H9 (cell line): ENCODE measurements around the gene COQ10B. TPM values are rescaled to one million over a fixed set of nuclear protein-coding genes. Genes with fewer than 3 reads are reported as not detected.
A peak's percentile ranks its signal among the peaks of the same experiment; 100 is the strongest.

Experiments used
- DNase-seq: peaks from one replicate; pipeline ENCODE4 v3.0.0-alpha.2; 2017
- H2AFZ ChIP-seq: one replicate; pipeline ENCODE4 v1.6.1; 2013; ENCODE audit warnings: mild to moderate bottlenecking, low read length, control low read depth, moderate library complexity
- H2AK5ac ChIP-seq: 2 replicates; pipeline ENCODE4 v1.6.1; 2013; ENCODE audit warnings: low read length, control low read depth, mixed read lengths; ENCODE audit not compliant: insufficient read length
- H2BK120ac ChIP-seq: one replicate; pipeline ENCODE4 v1.6.1; 2013; ENCODE audit warnings: low read depth, mild to moderate bottlenecking, low read length, control low read depth, inconsistent platforms; ENCODE audit not compliant: poor library complexity, severe bottlenecking
- H2BK12ac ChIP-seq: 2 replicates; pipeline ENCODE4 v1.6.1; 2013; ENCODE audit warnings: low read length, control low read depth, mixed read lengths, low read depth; ENCODE audit not compliant: insufficient read length
- H2BK15ac ChIP-seq: 2 replicates; pipeline ENCODE4 v1.6.1; 2013; ENCODE audit warnings: low read depth, low read length, control low read depth
- H2BK20ac ChIP-seq: one replicate; pipeline ENCODE4 v1.6.1; 2013; ENCODE audit warnings: low read depth, mild to moderate bottlenecking, low read length, control low read depth, inconsistent platforms; ENCODE audit not compliant: poor library complexity, severe bottlenecking
- H2BK5ac ChIP-seq: 2 replicates; pipeline ENCODE4 v1.6.1; 2013; ENCODE audit warnings: low read length, control low read depth, mixed read lengths; ENCODE audit not compliant: insufficient read length
- H3K14ac ChIP-seq: 2 replicates; pipeline ENCODE4 v1.6.1; 2013; ENCODE audit warnings: low read length, control low read depth; ENCODE audit not compliant: insufficient read depth
- H3K18ac ChIP-seq: 2 replicates; pipeline ENCODE4 v1.6.1; 2013; ENCODE audit warnings: low read depth, mild to moderate bottlenecking, mixed read lengths, low read length, control low read depth; ENCODE audit not compliant: insufficient read length
- H3K23ac ChIP-seq: 2 replicates; pipeline ENCODE4 v1.6.1; 2013; ENCODE audit warnings: low read length, control low read depth, mixed read lengths, low read depth; ENCODE audit not compliant: insufficient read length
- H3K23me2 ChIP-seq: 2 replicates; pipeline ENCODE4 v1.6.1; 2013; ENCODE audit warnings: low read depth, mild to moderate bottlenecking, mixed read lengths, low read length, control low read depth; ENCODE audit not compliant: insufficient read length, poor library complexity, severe bottlenecking
- H3K27ac ChIP-seq: 2 replicates; pipeline ENCODE4 v1.5.1; 2013; ENCODE audit warnings: low read length, control low read depth, mixed read lengths, low read depth; ENCODE audit not compliant: insufficient read length
- H3K27me3 ChIP-seq: 2 replicates; pipeline ENCODE4 v1.6.1; 2013; ENCODE audit warnings: low read length, control low read depth, inconsistent platforms; ENCODE audit not compliant: insufficient read depth
- H3K4ac ChIP-seq: 2 replicates; pipeline ENCODE4 v1.6.1; 2013; ENCODE audit warnings: low read depth, mild to moderate bottlenecking, control low read depth, inconsistent platforms, low read length, moderate library complexity
- H3K4me1 ChIP-seq: 2 replicates; pipeline ENCODE4 v1.6.1; 2013; ENCODE audit warnings: low read length, control low read depth, inconsistent platforms; ENCODE audit not compliant: insufficient read depth
- H3K4me2 ChIP-seq: 2 replicates; pipeline ENCODE4 v1.6.1; 2013; ENCODE audit warnings: low read length, control low read depth, mixed read lengths; ENCODE audit not compliant: insufficient read length, insufficient read depth
- H3K56ac ChIP-seq: 2 replicates; pipeline ENCODE4 v1.6.1; 2013; ENCODE audit warnings: low read depth, mild to moderate bottlenecking, mixed read lengths, low read length, control low read depth; ENCODE audit not compliant: insufficient read length
- H3K79me1 ChIP-seq: 2 replicates; pipeline ENCODE4 v1.6.1; 2013; ENCODE audit warnings: low read depth, mild to moderate bottlenecking, moderate library complexity, low read length, control low read depth, inconsistent platforms; ENCODE audit not compliant: insufficient read depth, poor library complexity, severe bottlenecking
- H3K79me2 ChIP-seq: 2 replicates; pipeline ENCODE4 v1.6.1; 2013; ENCODE audit warnings: low read length, control low read depth, inconsistent platforms; ENCODE audit not compliant: insufficient read depth
- H3K9ac ChIP-seq: 2 replicates; pipeline ENCODE4 v1.6.1; 2013; ENCODE audit warnings: low read length, control low read depth, mixed read lengths; ENCODE audit not compliant: insufficient read length; ENCODE audit errors: extremely low read depth
- H3K9me3 ChIP-seq: one replicate; pipeline ENCODE4 v1.6.1; 2013; ENCODE audit warnings: low read depth, low read length, inconsistent platforms; ENCODE audit not compliant: control insufficient read depth
- H3T11ph ChIP-seq: one replicate; pipeline ENCODE4 v1.6.1; 2013; ENCODE audit warnings: mild to moderate bottlenecking, low read length, control low read depth, inconsistent platforms
- H4K20me1 ChIP-seq: one replicate; pipeline ENCODE4 v1.6.1; 2013; ENCODE audit not compliant: control insufficient read depth, insufficient read length, insufficient read depth
- H4K5ac ChIP-seq: 2 replicates; pipeline ENCODE4 v1.6.1; 2013; ENCODE audit warnings: low read depth, mild to moderate bottlenecking, mixed read lengths, low read length, control low read depth; ENCODE audit not compliant: insufficient read length
- H4K8ac ChIP-seq: replicated peaks from 2 replicates; pipeline ENCODE4 v1.6.1; 2013; ENCODE audit warnings: low read length, control low read depth, mixed read lengths, low read depth; ENCODE audit not compliant: insufficient read length
- H4K91ac ChIP-seq: 2 replicates; pipeline ENCODE4 v1.6.1; 2013; ENCODE audit warnings: low read depth, mild to moderate bottlenecking, moderate library complexity, mixed read lengths, low read length, control low read depth; ENCODE audit not compliant: insufficient read length
- H3K27ac Mint-ChIP-seq, 3 experiments: 2 replicates in 2 of 3; 3 replicates in 1 of 3; pipeline ENCODE4 v1.8.0; 2020 to 2021; ENCODE audit warnings: mixed read lengths in 3 of 3, mild to moderate bottlenecking in 1 of 3, moderate library complexity in 1 of 3
- H3K27me3 Mint-ChIP-seq: 2 replicates; pipeline ENCODE4 v1.8.0; 2021; ENCODE audit warnings: low read depth, mild to moderate bottlenecking, moderate library complexity, mixed read lengths
- H3K36me3 Mint-ChIP-seq, 3 experiments: 2 replicates in 2 of 3; 3 replicates in 1 of 3; pipeline ENCODE4 v1.8.0; 2020 to 2021; ENCODE audit warnings: low read depth in 3 of 3, mixed read lengths in 3 of 3; ENCODE audit not compliant: insufficient read depth in 1 of 3
- H3K4me1 Mint-ChIP-seq, 2 experiments: 2 replicates each; pipeline ENCODE4 v1.8.0; 2020; ENCODE audit warnings: mixed read lengths in 2 of 2
- H3K4me3 Mint-ChIP-seq, 2 experiments: 2 replicates in 1 of 2; 3 replicates in 1 of 2; pipeline ENCODE4 v1.8.0; 2020 to 2021; ENCODE audit warnings: mild to moderate bottlenecking in 2 of 2, mixed read lengths in 2 of 2, moderate library complexity in 1 of 2
- H3K9me3 Mint-ChIP-seq, 2 experiments: 2 replicates in 1 of 2; 3 replicates in 1 of 2; pipeline ENCODE4 v1.8.0; 2020; ENCODE audit warnings: mild to moderate bottlenecking in 2 of 2, mixed read lengths in 2 of 2, moderate library complexity in 1 of 2
- WGBS: extraction: QIAGEN DNeasy Blood & Tissue Kit; methylation state at CpG from one replicate; pipeline ENCODE4 v1.1.7; 2013; ENCODE audit warnings: missing lambda C conversion rate, low lambda C conversion rate, mixed read lengths; ENCODE audit not compliant: insufficient read length; ENCODE audit errors: extremely low coverage; 5-methylcytosine and 5-hydroxymethylcytosine counted together
- total RNA-seq: library from RNA; stranded (reverse); gene quantifications from 2 replicates; pipeline ENCODE4 v1.2.1, GENCODE V29; 2021
- TF ChIP-seq, protein P1 (sequence below): fragments of 200-600 bp; sonication (generic); conservative IDR thresholded peaks from 3 replicates; pipeline ENCODE4 v1.8.0; 2021; ENCODE audit warnings: antibody characterized with exemption, mild to moderate bottlenecking

Gene COQ10B
- total RNA-seq, 1 experiment from 2014 or later = 16.2 TPM

DNA sequence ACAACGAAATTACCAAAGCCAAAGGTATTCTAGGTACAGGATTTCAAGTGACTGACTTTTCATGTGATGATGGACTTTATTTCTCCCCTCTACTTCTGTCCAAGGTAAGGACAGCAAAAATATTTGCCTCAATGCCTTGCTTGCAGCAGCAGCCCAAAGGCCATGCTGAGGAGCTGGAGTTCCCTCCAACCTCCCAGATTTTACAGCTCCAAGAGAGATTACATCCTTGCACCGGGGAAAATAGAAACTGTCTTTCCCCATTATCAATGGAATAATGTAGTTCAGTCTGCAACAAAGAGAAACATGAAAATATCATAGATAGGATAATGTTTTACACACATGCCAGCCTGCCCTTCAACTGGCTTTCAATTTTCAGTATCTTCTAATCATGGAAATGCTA, 32.8 kb downstream of the COQ10B start:
- Histone ChIP-seq H2BK15ac (no peak overlapping the region), H2AFZ (no peak overlapping the region), H3K4me1 (no peaks in the 10 kb centered on the region), H4K5ac (no peak overlapping the region), H3K4me2 (no peak overlapping the region), H3K4ac (no peak overlapping the region), H3K9me3 (no peaks in the 10 kb centered on the region), H3K27me3 (no peaks in the 10 kb centered on the region), H3K23ac (no peak overlapping the region), H3K27ac (no peak overlapping the region), H3K79me2 (no peaks in the 10 kb centered on the region), H3K9ac (no peak overlapping the region), H2BK20ac (no peak overlapping the region), H4K91ac (no peak overlapping the region), H2BK120ac (no peak overlapping the region), H2BK5ac (no peak overlapping the region), H2BK12ac (no peak overlapping the region), H4K8ac (no peak overlapping the region), H3K79me1 (no peaks in the 10 kb centered on the region), H3T11ph (no peak overlapping the region), H4K20me1 (no peaks in the 10 kb centered on the region), H3K56ac (no peak overlapping the region), H3K18ac (no peak overlapping the region), H3K14ac (no peak overlapping the region), H2AK5ac (no peak overlapping the region), H3K23me2 (no peaks in the 10 kb centered on the region)
- H3K4me1 Mint-ChIP-seq = no peaks in the 10 kb centered on the region
- no peak overlapping the region for H3K4me3 Mint-ChIP-seq
- WGBS = no CpG with 5 or more reads among the region's 2 CpGs
- TF ChIP-seq, protein P1, sequence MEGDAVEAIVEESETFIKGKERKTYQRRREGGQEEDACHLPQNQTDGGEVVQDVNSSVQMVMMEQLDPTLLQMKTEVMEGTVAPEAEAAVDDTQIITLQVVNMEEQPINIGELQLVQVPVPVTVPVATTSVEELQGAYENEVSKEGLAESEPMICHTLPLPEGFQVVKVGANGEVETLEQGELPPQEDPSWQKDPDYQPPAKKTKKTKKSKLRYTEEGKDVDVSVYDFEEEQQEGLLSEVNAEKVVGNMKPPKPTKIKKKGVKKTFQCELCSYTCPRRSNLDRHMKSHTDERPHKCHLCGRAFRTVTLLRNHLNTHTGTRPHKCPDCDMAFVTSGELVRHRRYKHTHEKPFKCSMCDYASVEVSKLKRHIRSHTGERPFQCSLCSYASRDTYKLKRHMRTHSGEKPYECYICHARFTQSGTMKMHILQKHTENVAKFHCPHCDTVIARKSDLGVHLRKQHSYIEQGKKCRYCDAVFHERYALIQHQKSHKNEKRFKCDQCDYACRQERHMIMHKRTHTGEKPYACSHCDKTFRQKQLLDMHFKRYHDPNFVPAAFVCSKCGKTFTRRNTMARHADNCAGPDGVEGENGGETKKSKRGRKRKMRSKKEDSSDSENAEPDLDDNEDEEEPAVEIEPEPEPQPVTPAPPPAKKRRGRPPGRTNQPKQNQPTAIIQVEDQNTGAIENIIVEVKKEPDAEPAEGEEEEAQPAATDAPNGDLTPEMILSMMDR = no peak
- H3K27ac Mint-ChIP-seq = peak overlapping the region in 1 of 3 experiments; percentile 90; a peak in 2 of 7 replicates
- H3K27me3 Mint-ChIP-seq = no peaks in the 10 kb centered on the region; the same call in 1 of the 2 replicates
- peaks cover 54 to 82% (median 59%) of the 10 kb centered on the region in 3 experiments for H3K36me3 Mint-ChIP-seq
- peaks cover 9 to 15% of the 10 kb centered on the region in 2 experiments; a peak in 4 of 5 replicates for H3K9me3 Mint-ChIP-seq
- DNase-seq = no peak
